ENCODE results near the gene ZNF888. TPM values are rescaled to one million over a fixed set of nuclear protein-coding genes. Genes with fewer than 3 reads are reported as not detected.
A peak's percentile ranks its signal among the peaks of the same experiment; 100 is the strongest.
"Not testable (repeated sequence)": the region's sequence is repeated elsewhere in the genome, so short reads cannot be mapped to it uniquely, and the experiment has no call there.

ZNF888 gene
- total RNA-seq, 1 donor from 2014 or later = 39.0 TPM

- DNase-seq (ENCODE audit: low spot score) = no peak
These were observed 18.7 kb upstream of the ZNF888 start for GRCh38 chr19:52941941-52942385.

GRCh38 chr19:52941523-52941922 lies 18.3 kb upstream of the ZNF888 start:
- DNase-seq (ENCODE audit: low spot score) = not testable (repeated sequence)

- not testable (repeated sequence) for DNase-seq (ENCODE audit: low spot score)
These were observed 17.7 kb upstream of the ZNF888 start for GRCh38 chr19:52940905-52941304.

- DNase-seq (ENCODE audit: low spot score) = no peak
These were observed 15.5 kb upstream of the ZNF888 start for GRCh38 chr19:52938761-52939160.

GRCh38 chr19:52936954-52937325 lies 13.7 kb upstream of the ZNF888 start:
- DNase-seq (ENCODE audit: low spot score) = no peak

- peak; percentile 70 for DNase-seq (ENCODE audit: low spot score)
These were observed 13.1 kb upstream of the ZNF888 start for GRCh38 chr19:52936151-52936953.

GRCh38 chr19:52935434-52935833 lies 12.2 kb upstream of the ZNF888 start:
- no peak for DNase-seq (ENCODE audit: low spot score)

GRCh38 chr19:52924641-52925040 lies 1.4 kb upstream of the ZNF888 start:
- not testable (repeated sequence) for DNase-seq (ENCODE audit: low spot score)

GRCh38 chr19:52923778-52924593 lies 758 bp upstream of the ZNF888 start:
- DNase-seq (ENCODE audit: low spot score) = peak; percentile 63

- no peak for DNase-seq (ENCODE audit: low spot score)
These were observed 5.7 kb downstream of the ZNF888 start for GRCh38 chr19:52917531-52917930.

- no peak for DNase-seq (ENCODE audit: low spot score)
These were observed 12.6 kb downstream of the ZNF888 start for GRCh38 chr19:52910648-52911047.

- DNase-seq (ENCODE audit: low spot score) = not testable (repeated sequence)
These were observed 19.0 kb downstream of the ZNF888 start for GRCh38 chr19:52904052-52904780.

GRCh38 chr19:52901842-52902241 lies 21.4 kb downstream of the ZNF888 start:
- DNase-seq (ENCODE audit: low spot score) = no peak

- not testable (repeated sequence) for DNase-seq (ENCODE audit: low spot score)
These were observed 24.6 kb downstream of the ZNF888 start for GRCh38 chr19:52898596-52898995.

GRCh38 chr19:52898101-52898500 lies 25.1 kb downstream of the ZNF888 start:
- no peak for DNase-seq (ENCODE audit: low spot score)

- peak; percentile 97 for DNase-seq (ENCODE audit: low spot score)
These were observed 25.9 kb downstream of the ZNF888 start, which contains the start of gene ZNF320 for GRCh38 chr19:52897138-52897935. Gene ZNF320 (minus strand): TSS chr19:52897635. CDS start chr19:52890255, 7,380 bp downstream.

GRCh38 chr19:52896431-52897137 lies 26.6 kb downstream of the ZNF888 start:
- DNase-seq (ENCODE audit: low spot score) = peak; percentile 45

- no peak for DNase-seq (ENCODE audit: low spot score)
These were observed 31.9 kb downstream of the ZNF888 start for GRCh38 chr19:52891336-52891735.

GRCh38 chr19:52889931-52890330 lies 33.3 kb downstream of the ZNF888 start:
- no peak for DNase-seq (ENCODE audit: low spot score)

GRCh38 chr19:52889076-52889475 lies 34.2 kb downstream of the ZNF888 start:
- no peak for DNase-seq (ENCODE audit: low spot score)

All from mucosa of gallbladder (tissue), 1 donor.